Smooth muscle cell (in vitro differentiated cells): ENCODE data around the gene NCMAP. TPM values are rescaled to one million over a fixed set of nuclear protein-coding genes. Genes with fewer than 3 reads are reported as not detected.

Source experiments
- DNase-seq: peaks from one replicate; lab custom pipeline; 2025; ENCODE audit not compliant: unreplicated experiment; lab: John Stamatoyannopoulos, UW
- H2AFZ ChIP-seq: fragments of 200-600 bp; sonication (generic); 2 replicates; pipeline ENCODE4 v1.6.0; 2016; ENCODE audit warnings: antibody characterized with exemption, low read depth, mild to moderate bottlenecking
- H3F3A ChIP-seq: fragments of 200-600 bp; sonication (generic); 2 replicates; pipeline ENCODE4 v1.6.0; 2017; ENCODE audit warnings: antibody characterized with exemption, low read depth
- H3K27ac ChIP-seq: fragments of 200-600 bp; sonication (generic); 2 replicates; pipeline ENCODE4 v1.5.1; 2016; ENCODE audit warnings: low read depth, mild to moderate bottlenecking
- H3K27me3 ChIP-seq: fragments of 200-600 bp; sonication (generic); 2 replicates; pipeline ENCODE4 v1.6.1; 2016; ENCODE audit warnings: low read depth, mild to moderate bottlenecking
- H3K36me3 ChIP-seq: fragments of 200-600 bp; sonication (generic); 2 replicates; pipeline ENCODE4 v1.5.1; 2016; ENCODE audit warnings: low read depth
- H3K4me1 ChIP-seq: fragments of 200-600 bp; sonication (generic); 2 replicates; pipeline ENCODE4 v1.5.1; 2016; ENCODE audit warnings: low read depth
- H3K4me2 ChIP-seq: fragments of 200-600 bp; sonication (generic); 2 replicates; pipeline ENCODE4 v1.6.0; 2016; ENCODE audit warnings: mild to moderate bottlenecking
- H3K4me3 ChIP-seq: fragments of 200-600 bp; sonication (generic); 2 replicates; pipeline ENCODE4 v1.5.1; 2016; ENCODE audit warnings: mild to moderate bottlenecking
- H3K79me2 ChIP-seq: fragments of 200-600 bp; sonication (generic); 2 replicates; pipeline ENCODE4 v1.6.0; 2016; ENCODE audit warnings: low read depth, mild to moderate bottlenecking
- H3K9ac ChIP-seq: fragments of 200-600 bp; sonication (generic); 2 replicates; pipeline ENCODE4 v1.6.0; 2016; ENCODE audit warnings: low read depth
- H3K9me3 ChIP-seq: fragments of 200-600 bp; sonication (generic); replicated peaks from 2 replicates; pipeline ENCODE4 v1.5.1; 2016; ENCODE audit warnings: low read depth
- H4K20me1 ChIP-seq: fragments of 200-600 bp; sonication (generic); 2 replicates; pipeline ENCODE4 v1.6.0; 2016; ENCODE audit warnings: low read depth
- WGBS: methylation state at CpG from one replicate; pipeline ENCODE4 v1.1.7; 2016; ENCODE audit warnings: low lambda C conversion rate; 5-methylcytosine and 5-hydroxymethylcytosine counted together
- polyA plus RNA-seq: library from polyadenylated mRNA; unstranded; fragments of >200 nt; fragmentation: Nextera tagmentation; extraction: Ambion mirVana; gene quantifications from 2 replicates; pipeline ENCODE4 v1.2.1, GENCODE V29; 2016
- total RNA-seq: library from RNA; depleted of rRNA; stranded (reverse); fragments of >200 nt; gene quantifications from 2 replicates; pipeline ENCODE4 v1.2.3, GENCODE V29; 2014
- TF ChIP-seq, protein P1 (sequence below): fragments of 200-600 bp; sonication (generic); IDR thresholded peaks from 2 replicates; pipeline ENCODE4 v1.5.1; 2017; ENCODE audit warnings: borderline replicate concordance, mild to moderate bottlenecking, antibody characterized with exemption; ENCODE audit not compliant: insufficient read depth, poor library complexity, severe bottlenecking

NCMAP gene
- total and polyA plus RNA-seq, 2 experiments from 2014 or later = not detected

DNA sequence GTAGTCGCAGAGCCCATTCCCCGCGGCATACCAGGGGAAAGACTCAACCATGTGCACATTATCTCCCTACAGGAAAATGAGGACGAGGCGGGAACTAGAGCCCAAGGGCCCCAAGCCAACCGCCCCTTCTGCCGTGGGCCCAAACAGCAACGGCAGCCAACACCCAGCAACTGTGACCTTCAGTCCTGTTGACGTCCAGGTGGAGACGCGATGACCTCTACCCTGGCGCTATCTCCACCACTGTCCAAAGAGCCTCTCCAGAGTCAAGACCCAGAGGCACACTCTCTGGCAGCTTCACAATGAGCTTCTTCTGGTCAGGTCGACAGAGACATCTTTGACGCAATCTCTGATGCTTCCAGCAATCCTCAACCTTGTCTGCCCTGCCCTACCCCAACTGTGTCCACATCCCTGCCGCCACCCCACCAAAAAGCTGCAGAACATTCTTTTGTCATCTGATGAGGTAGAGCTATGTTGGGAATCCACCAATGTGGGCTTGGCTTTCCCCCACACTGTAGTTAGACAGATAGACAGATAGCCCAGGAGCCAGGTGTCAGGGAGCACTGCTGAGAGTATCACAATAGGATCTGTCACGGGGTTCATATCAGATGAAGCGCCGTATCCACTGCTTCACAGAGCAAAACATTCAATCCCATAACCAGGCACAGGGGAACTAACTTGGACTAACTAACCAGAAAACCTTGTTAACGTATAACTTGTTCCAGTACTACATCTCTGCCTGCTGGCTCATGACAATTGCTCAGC lies 49.8 kb downstream of the NCMAP start:
- 88% methylated on average over 19 of the region's 19 CpGs for WGBS
- Histone ChIP-seq H3K4me1 (no peaks in the 10 kb centered on the region), H3K9me3 (no peaks in the 10 kb centered on the region), H3K79me2 (no peaks in the 10 kb centered on the region), H3K36me3 (no peaks in the 10 kb centered on the region), H2AFZ (no peak overlapping the region), H4K20me1 (no peaks in the 10 kb centered on the region), H3K9ac (no peak overlapping the region), H3K4me2 (no peak overlapping the region), H3K27ac (no peak overlapping the region), H3F3A (no peaks in the 10 kb centered on the region), H3K27me3 (no peaks in the 10 kb centered on the region), H3K4me3 (no peak overlapping the region)
- no peak for DNase-seq
- TF ChIP-seq, protein P1, sequence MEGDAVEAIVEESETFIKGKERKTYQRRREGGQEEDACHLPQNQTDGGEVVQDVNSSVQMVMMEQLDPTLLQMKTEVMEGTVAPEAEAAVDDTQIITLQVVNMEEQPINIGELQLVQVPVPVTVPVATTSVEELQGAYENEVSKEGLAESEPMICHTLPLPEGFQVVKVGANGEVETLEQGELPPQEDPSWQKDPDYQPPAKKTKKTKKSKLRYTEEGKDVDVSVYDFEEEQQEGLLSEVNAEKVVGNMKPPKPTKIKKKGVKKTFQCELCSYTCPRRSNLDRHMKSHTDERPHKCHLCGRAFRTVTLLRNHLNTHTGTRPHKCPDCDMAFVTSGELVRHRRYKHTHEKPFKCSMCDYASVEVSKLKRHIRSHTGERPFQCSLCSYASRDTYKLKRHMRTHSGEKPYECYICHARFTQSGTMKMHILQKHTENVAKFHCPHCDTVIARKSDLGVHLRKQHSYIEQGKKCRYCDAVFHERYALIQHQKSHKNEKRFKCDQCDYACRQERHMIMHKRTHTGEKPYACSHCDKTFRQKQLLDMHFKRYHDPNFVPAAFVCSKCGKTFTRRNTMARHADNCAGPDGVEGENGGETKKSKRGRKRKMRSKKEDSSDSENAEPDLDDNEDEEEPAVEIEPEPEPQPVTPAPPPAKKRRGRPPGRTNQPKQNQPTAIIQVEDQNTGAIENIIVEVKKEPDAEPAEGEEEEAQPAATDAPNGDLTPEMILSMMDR = no peak

DNA sequence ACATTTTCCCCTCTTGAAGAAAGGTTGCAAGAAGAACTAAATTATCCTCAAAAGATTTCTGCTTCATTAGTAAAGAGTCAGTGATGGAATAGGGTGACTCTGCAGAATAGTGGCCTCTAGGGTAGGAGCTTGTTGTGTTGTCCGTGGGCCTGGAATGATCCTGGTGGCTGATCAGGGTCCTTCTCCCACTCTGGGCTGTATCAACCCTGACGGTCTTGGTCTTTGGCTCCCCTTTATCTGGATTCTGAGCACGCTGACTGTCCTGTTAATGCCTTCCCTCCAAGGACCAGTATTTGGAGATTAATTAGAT lies 50.4 kb downstream of the NCMAP start:
- Histone ChIP-seq H3K4me1 (no peaks in the 10 kb centered on the region), H3K27me3 (no peaks in the 10 kb centered on the region), H3K36me3 (no peaks in the 10 kb centered on the region), H3K4me3 (no peak overlapping the region), H2AFZ (no peak overlapping the region), H3K9me3 (no peaks in the 10 kb centered on the region), H4K20me1 (no peaks in the 10 kb centered on the region), H3F3A (no peaks in the 10 kb centered on the region), H3K79me2 (no peaks in the 10 kb centered on the region), H3K27ac (no peak overlapping the region), H3K4me2 (no peak overlapping the region), H3K9ac (no peak overlapping the region)
- TF ChIP-seq, protein P1 = no peak
- WGBS = 88% methylated on average over 3 of the region's 3 CpGs
- DNase-seq = no peak

DNA sequence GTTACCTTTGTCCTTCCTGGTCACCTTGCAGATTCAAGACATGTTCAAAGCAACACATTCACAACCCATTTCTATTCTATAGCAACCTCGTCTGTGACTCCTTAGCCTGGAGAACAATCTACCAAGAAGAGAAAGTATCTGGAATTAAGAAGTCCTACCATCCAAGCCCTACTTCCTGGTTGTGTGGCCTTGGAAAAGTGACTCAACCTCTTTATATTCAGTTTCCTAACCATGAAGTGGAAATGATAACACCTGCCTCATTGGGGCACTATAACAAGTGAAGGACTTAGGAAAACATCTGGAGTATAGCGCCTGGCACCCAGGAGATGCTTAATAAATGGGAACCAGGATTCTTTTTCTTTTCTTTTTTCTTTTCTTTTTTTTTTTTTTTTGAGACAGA lies 50.7 kb downstream of the NCMAP start:
- no peaks in the 10 kb centered on the region for H3K36me3 ChIP-seq
- 95% methylated on average over 2 of the region's 2 CpGs for WGBS
- no peaks in the 10 kb centered on the region for H3F3A ChIP-seq
- TF ChIP-seq, protein P1 = no peak
- H3K9me3 ChIP-seq = no peaks in the 10 kb centered on the region
- no peaks in the 10 kb centered on the region for H3K79me2 ChIP-seq
- H3K27me3 ChIP-seq = no peaks in the 10 kb centered on the region
- no peak overlapping the region for H3K4me2 ChIP-seq
- H3K27ac ChIP-seq = no peak overlapping the region
- H3K4me1 ChIP-seq = no peaks in the 10 kb centered on the region
- no peak for DNase-seq
- H4K20me1 ChIP-seq = no peaks in the 10 kb centered on the region
- H2AFZ ChIP-seq = no peak overlapping the region
- no peak overlapping the region for H3K9ac ChIP-seq
- no peak overlapping the region for H3K4me3 ChIP-seq

DNA sequence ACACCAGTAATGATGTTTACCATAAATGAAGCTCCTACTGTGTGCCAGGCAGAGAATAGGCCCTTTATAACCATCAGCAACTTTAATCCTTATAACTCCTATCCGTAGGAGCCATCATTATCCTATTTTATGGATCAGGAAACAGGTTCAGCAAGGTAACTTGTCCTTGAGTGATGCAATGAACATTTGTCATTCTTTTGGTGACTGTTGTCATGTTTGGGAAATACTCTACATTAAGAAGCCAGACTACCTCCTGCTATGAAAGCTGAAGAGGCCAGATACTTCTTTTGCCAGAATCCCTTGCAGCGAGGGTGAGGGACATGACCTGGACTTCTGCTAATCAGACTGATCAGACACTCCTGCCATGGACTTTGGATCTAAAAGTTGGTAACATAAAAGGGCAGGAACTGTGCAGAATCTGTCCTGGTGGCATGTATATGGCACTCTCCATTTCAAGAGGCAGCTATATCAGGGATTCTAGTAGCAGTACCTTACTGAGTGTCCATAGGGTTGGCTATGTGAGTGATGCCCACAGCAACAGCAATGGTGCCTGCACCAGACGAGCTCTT lies 54.1 kb downstream of the NCMAP start:
- Histone ChIP-seq H3F3A (no peaks in the 10 kb centered on the region), H3K9ac (no peak overlapping the region), H3K4me1 (no peaks in the 10 kb centered on the region), H3K4me3 (no peak overlapping the region), H4K20me1 (no peaks in the 10 kb centered on the region), H3K36me3 (no peaks in the 10 kb centered on the region), H3K27me3 (no peaks in the 10 kb centered on the region), H3K79me2 (no peaks in the 10 kb centered on the region), H2AFZ (no peak overlapping the region), H3K4me2 (no peak overlapping the region), H3K27ac (no peak overlapping the region), H3K9me3 (no peaks in the 10 kb centered on the region)
- TF ChIP-seq, protein P1 = no peak
- DNase-seq = no peak
- 81% methylated on average over 3 of the region's 3 CpGs for WGBS
